Measurements from ENCODE around the gene LHFPL6. TPM values are rescaled to one million over a fixed set of nuclear protein-coding genes. Genes with fewer than 3 reads are reported as not detected.

Gene LHFPL6
- total and polyA plus RNA-seq, 12 donors, result 41.5 to 65.8 (median 55.4) TPM

- TF ChIP-seq CTCF (IDR thresholded peaks at IDR 0.05), result no peak
- intact Hi-C loops (cut with DNase I), result no loop called here
- no peak for ATAC-seq
These were observed 266.1 kb downstream of the LHFPL6 start for GRCh38 chr13:39336937-39337336.

GRCh38 chr13:39336207-39336606 is 266.8 kb downstream of the LHFPL6 start:
- no peak for TF ChIP-seq CTCF (IDR thresholded peaks at IDR 0.05)
- H3K4me3 ChIP-seq, result no peak overlapping the region
- no peaks in the 10 kb centered on the region for H3K27me3 ChIP-seq
- DNase-seq (no peak), ATAC-seq (no peak)
- H3K9me3 ChIP-seq, result peaks cover 0 to 17% (median 0%) of the 10 kb centered on the region in 11 donors
- intact Hi-C loops (cut with DNase I), result no loop called here
- peaks cover 0 to 7% (median 0%) of the 10 kb centered on the region in 9 donors for H3K36me3 ChIP-seq
- no peak overlapping the region for H3K27ac ChIP-seq
- peaks cover 0 to 7% (median 0%) of the 10 kb centered on the region in 9 donors for H3K4me1 ChIP-seq
- 75 to 78% methylated on average over 4 of the region's 4 CpGs for WGBS, 2 donors

More at GRCh38 chr13:39336937-39337336, 266.1 kb downstream of the LHFPL6 start:
- peaks cover 0 to 7% (median 0%) of the 10 kb centered on the region in 9 donors for H3K4me1 ChIP-seq
- DNase-seq, result no peak
- H3K9me3 ChIP-seq, result peaks cover 0 to 17% (median 0%) of the 10 kb centered on the region in 11 donors
- no peak overlapping the region for H3K4me3 ChIP-seq
- H3K36me3 ChIP-seq, result peaks cover 0 to 11% (median 0%) of the 10 kb centered on the region in 9 donors
- H3K27me3 ChIP-seq, result no peaks in the 10 kb centered on the region
- H3K27ac ChIP-seq, result no peak overlapping the region

- peaks cover 0 to 19% (median 0%) of the 10 kb centered on the region in 11 donors for H3K9me3 ChIP-seq
- intact Hi-C loops (cut with DNase I), result no loop called here
- no peak overlapping the region for H3K4me3 ChIP-seq
- DNase-seq, result no peak
- 58 to 63% methylated on average over 3 of the region's 3 CpGs for WGBS, 2 donors
- H3K27me3 ChIP-seq, result no peaks in the 10 kb centered on the region
- H3K4me1 ChIP-seq, result peaks cover 0 to 7% (median 0%) of the 10 kb centered on the region in 9 donors
- ATAC-seq, result no peak
- TF ChIP-seq CTCF (IDR thresholded peaks at IDR 0.05), result no peak
- peaks cover 0 to 2% (median 0%) of the 10 kb centered on the region in 9 donors for H3K36me3 ChIP-seq
- H3K27ac ChIP-seq, result no peak overlapping the region
These were observed 267.3 kb downstream of the LHFPL6 start for GRCh38 chr13:39335721-39336120.

GRCh38 chr13:39330504-39330903 is 272.5 kb downstream of the LHFPL6 start:
- no peak for TF ChIP-seq CTCF (IDR thresholded peaks at IDR 0.05)
- intact Hi-C loops (cut with DNase I), result no loop called here
- peaks cover 0 to 23% (median 0%) of the 10 kb centered on the region in 11 donors for H3K9me3 ChIP-seq
- peaks cover 0 to 27% (median 15%) of the 10 kb centered on the region in 9 donors for H3K4me1 ChIP-seq
- no peaks in the 10 kb centered on the region for H3K36me3 ChIP-seq
- 91 to 96% methylated on average over 2 of the region's 2 CpGs for WGBS, 2 donors
- DNase-seq (no peak), ATAC-seq (no peak)
- H3K27me3 ChIP-seq, result no peaks in the 10 kb centered on the region
- H3K27ac ChIP-seq, result no peak overlapping the region
- no peak overlapping the region for H3K4me3 ChIP-seq

Data from heart right ventricle (tissue), 16 donors.